Endothelial cell of umbilical vein (primary cell): ENCODE results near the gene ESRRA. TPM values are rescaled to one million over a fixed set of nuclear protein-coding genes. Genes with fewer than 3 reads are reported as not detected.

ENCODE experiments used
- BruUV-seq: library from RNA; stranded (reverse); fragments of 400-500 nt; replicated peaks from 2 replicates; lab custom pipeline; 2021; lab: Mats Ljungman, UMichigan
- CTCF ChIA-PET: fragments of 300-600, 350-600 bp; sonication (Branson Sonifier 250); formaldehyde crosslinking; loops from one replicate; lab custom pipeline; 2021; ENCODE audit warnings: antibody characterized with exemption, inconsistent platforms; lab: Charles Lee
- POLR2A ChIA-PET: fragments of 300-600, 350-600 bp; sonication (Branson Sonifier 250); formaldehyde crosslinking; loops from one replicate; lab custom pipeline; 2021; ENCODE audit warnings: antibody characterized with exemption, inconsistent platforms; lab: Charles Lee
- DNase-seq: peaks from one replicate; pipeline ENCODE4 v3.0.0-alpha.2; 2011; ENCODE audit warnings: low read depth, low spot score
- FAIRE-seq: peaks from 2 replicates; lab custom pipeline; 2011; peaks lifted over from hg19 to GRCh38; lab: Jason Lieb, UNC
- H2AFZ ChIP-seq: 2 replicates; pipeline ENCODE4 v1.6.0; 2012; ENCODE audit warnings: low read depth, low read length, control low read depth, inconsistent platforms
- H3K27ac ChIP-seq: 2 replicates; pipeline ENCODE4 v1.5.1; 2011; ENCODE audit warnings: low read depth, mild to moderate bottlenecking, control low read depth, low read length, moderate library complexity; ENCODE audit not compliant: insufficient read depth
- H3K27me3 ChIP-seq, 2 experiments: 2 replicates each; pipeline versions ENCODE4 v1.6.0 to v1.6.1; 2011; ENCODE audit warnings: low read length in 2 of 2, mixed read lengths in 1 of 2; ENCODE audit not compliant: control insufficient read depth in 2 of 2, insufficient read depth in 2 of 2
- H3K36me3 ChIP-seq, 2 experiments: 2 replicates in 1 of 2; 3 replicates in 1 of 2; pipeline ENCODE4 v1.5.1; 2011; ENCODE audit warnings: low read length in 2 of 2, mild to moderate bottlenecking in 1 of 2, moderate library complexity in 1 of 2; ENCODE audit not compliant: control insufficient read depth in 2 of 2, insufficient read depth in 2 of 2; ENCODE audit errors: extremely low read depth in 1 of 2
- H3K4me1 ChIP-seq: 3 replicates; pipeline ENCODE4 v1.5.1; 2011; ENCODE audit warnings: mild to moderate bottlenecking, low read length; ENCODE audit not compliant: control insufficient read depth, insufficient read depth; ENCODE audit errors: extremely low read depth
- H3K4me2 ChIP-seq: 2 replicates; pipeline ENCODE4 v1.6.1; 2011; ENCODE audit warnings: low read length, control low read depth, mixed read lengths; ENCODE audit not compliant: insufficient read depth
- H3K4me3 ChIP-seq, 3 experiments: fragments of 200-600 bp in 1 of 3; sonication (generic), shearing (Covaris generic) in 1 of 3; replicated peaks in 1 of 3; 2 replicates each; pipeline ENCODE4 v1.5.1; 2011 to 2016; ENCODE audit warnings: control low read depth in 3 of 3, low read length in 3 of 3, mild to moderate bottlenecking in 2 of 3, inconsistent platforms in 1 of 3, low read depth in 1 of 3, moderate library complexity in 1 of 3; ENCODE audit not compliant: insufficient read depth in 1 of 3
- H3K79me2 ChIP-seq: 2 replicates; pipeline ENCODE4 v1.6.0; 2012; ENCODE audit warnings: low read length, inconsistent platforms; ENCODE audit not compliant: control insufficient read depth, insufficient read depth
- H3K9ac ChIP-seq: replicated peaks from 2 replicates; pipeline ENCODE3; 2011; ENCODE audit warnings: low read length, control low read depth; ENCODE audit not compliant: insufficient read depth; ENCODE audit errors: extremely low read depth
- H3K9me1 ChIP-seq: replicated peaks from 3 replicates; pipeline ENCODE4 v1.6.0; 2011; ENCODE audit warnings: mild to moderate bottlenecking, low read length; ENCODE audit not compliant: control insufficient read depth, insufficient read depth; ENCODE audit errors: extremely low read depth
- H3K9me3 ChIP-seq: replicated peaks from 2 replicates; pipeline ENCODE4 v1.5.1; 2012; ENCODE audit warnings: low read length, inconsistent platforms; ENCODE audit not compliant: control insufficient read depth, insufficient read depth
- H4K20me1 ChIP-seq: replicated peaks from 2 replicates; pipeline ENCODE3; 2011; ENCODE audit warnings: mild to moderate bottlenecking, low read length; ENCODE audit not compliant: control insufficient read depth, insufficient read depth; ENCODE audit errors: extremely low read depth
- EZH2 ChIP-seq: IDR thresholded peaks from 2 replicates; pipeline ENCODE4 v1.6.1; 2012; ENCODE audit warnings: borderline replicate concordance, low read depth, mild to moderate bottlenecking, moderate library complexity, low read length, inconsistent platforms; ENCODE audit not compliant: severe bottlenecking
- FOS ChIP-seq: IDR thresholded peaks from 2 replicates; pipeline ENCODE4 v1.6.1; 2011; ENCODE audit warnings: mild to moderate bottlenecking, low read length, moderate library complexity, borderline replicate concordance; ENCODE audit not compliant: insufficient read depth
- GATA2 ChIP-seq: IDR thresholded peaks from 2 replicates; pipeline ENCODE4 v1.7.0; 2011; ENCODE audit warnings: low read depth, mild to moderate bottlenecking, moderate library complexity, mixed read lengths, low read length; ENCODE audit not compliant: insufficient read length, insufficient read depth
- JUN ChIP-seq: IDR thresholded peaks from 2 replicates; pipeline ENCODE4 v1.6.1; 2011; ENCODE audit warnings: borderline replicate concordance, low read depth; ENCODE audit not compliant: insufficient read length, insufficient read depth
- MYC ChIP-seq: IDR thresholded peaks from one replicate; pipeline ENCODE4 v1.6.1; 2011; ENCODE audit warnings: mild to moderate bottlenecking, low read depth, low read length
- POLR2A ChIP-seq: IDR thresholded peaks from 2 replicates; pipeline ENCODE4 v1.6.1; 2012; ENCODE audit warnings: low read depth, mild to moderate bottlenecking, control low read depth, low read length
- POLR2AphosphoS5 ChIP-seq: IDR thresholded peaks from 2 replicates; pipeline ENCODE4 v1.6.1; 2012; ENCODE audit warnings: low read depth, mild to moderate bottlenecking, control low read depth, low read length, moderate library complexity; ENCODE audit not compliant: insufficient read depth
- dilution Hi-C: fragments of 300-500 bp; cut with MboI; formaldehyde crosslinking; loops from one replicate; pipeline ENCODE4 v1.15.0; 2019; ENCODE audit warnings: low sequenced_read_pairs; ENCODE audit not compliant: extremely low pct_ligation_motif_present
- intact Hi-C: fragments of 100-400 bp; cut with micrococcal nuclease; formaldehyde crosslinking; loops from one replicate; pipeline ENCODE4 v1.10.0; 2022
- polyA plus RNA-seq, 4 experiments: library from polyadenylated mRNA; depleted of rRNA in 3 of 4; stranded (reverse) in 3 of 4; unstranded in 1 of 4; fragments of >200 nt; gene quantifications; 2 replicates each; pipeline versions ENCODE4 v1.2.1 to v1.2.3, GENCODE V29; 2011 to 2012; ENCODE audit warnings: missing spikeins in 1 of 4
- total RNA-seq: library from RNA; stranded (reverse); gene quantifications from 2 replicates; pipeline ENCODE4 v1.2.3, GENCODE V29; 2021
- TF ChIP-seq, protein P1 (sequence below): IDR thresholded peaks from 2 replicates; pipeline ENCODE4 v1.6.1; 2011; ENCODE audit not compliant: insufficient read depth, insufficient read length
- TF ChIP-seq, protein P2 (sequence below), 2 donors: IDR thresholded peaks; 1 replicate in 1 of 2; 2 replicates in 1 of 2; pipeline ENCODE4 v1.5.1; 2011; ENCODE audit warnings: low read length in 2 of 2, mild to moderate bottlenecking in 2 of 2, moderate library complexity in 2 of 2, control low read depth in 1 of 2, inconsistent platforms in 1 of 2, low read depth in 1 of 2; ENCODE audit not compliant: insufficient read depth in 1 of 2; ENCODE audit errors: extremely low read depth in 1 of 2

ESRRA gene
- total and polyA plus RNA-seq, 2 donors (not counting 3 experiments of a cell fraction or from before 2014, with no cell fraction given), result 17.2 to 37.4 TPM

DNA sequence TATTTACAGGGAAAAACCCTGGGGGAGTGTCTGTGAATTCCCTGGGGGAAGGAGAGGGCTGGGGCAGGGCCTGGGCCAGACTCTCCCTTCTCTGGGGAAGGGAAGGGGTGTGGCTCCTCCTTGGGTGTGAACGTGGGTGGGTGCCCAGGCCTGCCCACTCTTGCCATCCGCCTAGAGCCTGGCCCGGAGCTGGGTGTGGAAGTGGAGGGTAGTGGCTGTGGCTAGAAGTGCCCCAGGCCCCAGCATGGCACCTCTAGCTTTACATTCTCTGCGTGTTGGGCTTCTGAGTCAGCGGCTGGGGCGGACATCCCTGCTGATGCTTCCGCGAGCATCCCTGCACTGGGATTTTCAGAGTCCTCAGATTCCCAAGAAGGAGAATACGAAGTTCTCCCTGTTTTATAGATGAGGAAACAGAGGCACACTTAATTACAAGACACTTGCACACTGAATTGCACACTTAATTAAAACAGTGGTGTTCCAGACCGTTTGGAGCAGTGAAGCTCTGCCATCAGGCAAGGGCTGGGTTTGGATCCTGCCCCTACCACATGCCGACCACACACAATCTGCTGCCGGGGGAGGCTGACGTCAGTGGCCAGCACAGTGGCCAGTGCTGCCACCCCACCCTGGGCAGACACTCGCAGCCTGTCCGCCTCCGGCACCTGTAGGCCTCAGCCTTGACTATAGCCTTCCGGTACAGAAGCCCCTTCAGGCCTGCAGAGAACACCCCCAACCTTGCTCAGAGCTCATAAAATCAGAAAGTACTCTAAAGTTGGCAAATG lies 28.5 kb upstream of the ESRRA start:
- TF ChIP-seq EZH2, result no peak
- TF ChIP-seq, protein P1, sequence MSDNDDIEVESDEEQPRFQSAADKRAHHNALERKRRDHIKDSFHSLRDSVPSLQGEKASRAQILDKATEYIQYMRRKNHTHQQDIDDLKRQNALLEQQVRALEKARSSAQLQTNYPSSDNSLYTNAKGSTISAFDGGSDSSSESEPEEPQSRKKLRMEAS, result no peak
- TF ChIP-seq, protein P2, sequence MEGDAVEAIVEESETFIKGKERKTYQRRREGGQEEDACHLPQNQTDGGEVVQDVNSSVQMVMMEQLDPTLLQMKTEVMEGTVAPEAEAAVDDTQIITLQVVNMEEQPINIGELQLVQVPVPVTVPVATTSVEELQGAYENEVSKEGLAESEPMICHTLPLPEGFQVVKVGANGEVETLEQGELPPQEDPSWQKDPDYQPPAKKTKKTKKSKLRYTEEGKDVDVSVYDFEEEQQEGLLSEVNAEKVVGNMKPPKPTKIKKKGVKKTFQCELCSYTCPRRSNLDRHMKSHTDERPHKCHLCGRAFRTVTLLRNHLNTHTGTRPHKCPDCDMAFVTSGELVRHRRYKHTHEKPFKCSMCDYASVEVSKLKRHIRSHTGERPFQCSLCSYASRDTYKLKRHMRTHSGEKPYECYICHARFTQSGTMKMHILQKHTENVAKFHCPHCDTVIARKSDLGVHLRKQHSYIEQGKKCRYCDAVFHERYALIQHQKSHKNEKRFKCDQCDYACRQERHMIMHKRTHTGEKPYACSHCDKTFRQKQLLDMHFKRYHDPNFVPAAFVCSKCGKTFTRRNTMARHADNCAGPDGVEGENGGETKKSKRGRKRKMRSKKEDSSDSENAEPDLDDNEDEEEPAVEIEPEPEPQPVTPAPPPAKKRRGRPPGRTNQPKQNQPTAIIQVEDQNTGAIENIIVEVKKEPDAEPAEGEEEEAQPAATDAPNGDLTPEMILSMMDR (IDR thresholded peaks at IDR 0.05; ENCODE audit: extremely low read depth in 1 of 2, insufficient read depth in 1 of 2, low read depth in 1 of 2, low read length in 2 of 2), result no peak
- no peak for TF ChIP-seq GATA2
- TF ChIP-seq JUN, result no peak
- TF ChIP-seq POLR2A, result no peak
- no peak for TF ChIP-seq FOS
- TF ChIP-seq MYC, result no peak
- TF ChIP-seq POLR2AphosphoS5, result no peak
- Histone ChIP-seq H3K9me3 (no peaks in the 10 kb centered on the region), H3K4me2 (no peak overlapping the region), H3K4me3 (no peak overlapping the region), H3K36me3 (peaks cover 2 to 16% of the 10 kb centered on the region in 2 experiments), H3K9me1 (no peaks in the 10 kb centered on the region), H3K9ac (no peak overlapping the region), H3K4me1 (peaks cover under 1% of the 10 kb centered on the region), H2AFZ (no peak overlapping the region), H3K27me3 (no peaks in the 10 kb centered on the region), H3K79me2 (no peaks in the 10 kb centered on the region), H3K27ac (no peak overlapping the region), H4K20me1 (no peaks in the 10 kb centered on the region)
- intact Hi-C loops (no loop called here), dilution Hi-C loops (no loop called here)
- FAIRE-seq (no peak), DNase-seq (no peak)
- ChIA-PET CTCF (interaction anchor here (0.6 to 4.4 kb wide), 3 partner anchors 24 to 1467 kb away, joined by 3 to 20 read pairs (median 3); partner anchors contain the start of gene CATSPERZ), POLR2A (no interaction called here)
- BruUV-seq, result no TSS peak
